ENCODE data around the gene PRC1.
"Not testable (repeated sequence)": the region's sequence is repeated elsewhere in the genome, so short reads cannot be mapped to it uniquely, and the experiment has no call there.

Gene PRC1

GRCh38 chr15:90934949-90935751 is 59.2 kb downstream of the PRC1 start, which contains the start of gene UNC45A:
TSS of gene UNC45A (plus strand) at chr15:90935285. CDS start at chr15:90935325, 40 bp downstream.
- peak; percentile 90 to 96 for DNase-seq (ENCODE audit: low read depth in 2 of 2)

- peak; percentile 49 to 67 for DNase-seq (ENCODE audit: low read depth in 2 of 2)
Observed at GRCh38 chr15:90934256-90934948, 59.9 kb downstream of the PRC1 start.

DNA sequence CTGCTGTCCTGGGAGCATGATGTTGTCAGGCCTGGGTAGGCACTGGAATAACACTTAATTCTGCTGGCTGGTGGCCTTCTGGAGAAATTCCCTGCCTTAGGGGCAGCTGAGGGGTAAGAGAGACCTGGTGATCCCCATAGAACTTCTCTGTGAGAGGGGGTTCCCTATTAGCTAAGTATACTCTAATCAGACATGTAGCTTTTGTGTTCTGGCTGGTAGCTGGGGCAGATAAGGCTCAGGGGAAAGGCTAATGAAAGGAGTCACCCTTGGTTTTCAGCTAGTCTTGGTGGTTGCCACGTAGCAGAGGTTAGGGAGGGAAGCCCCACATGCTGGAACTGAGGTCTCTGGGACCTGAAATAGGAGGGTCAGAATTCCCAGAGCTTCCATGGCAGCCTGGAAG is 61.0 kb downstream of the PRC1 start:
- no peak for DNase-seq (ENCODE audit: low read depth in 2 of 2)

DNA sequence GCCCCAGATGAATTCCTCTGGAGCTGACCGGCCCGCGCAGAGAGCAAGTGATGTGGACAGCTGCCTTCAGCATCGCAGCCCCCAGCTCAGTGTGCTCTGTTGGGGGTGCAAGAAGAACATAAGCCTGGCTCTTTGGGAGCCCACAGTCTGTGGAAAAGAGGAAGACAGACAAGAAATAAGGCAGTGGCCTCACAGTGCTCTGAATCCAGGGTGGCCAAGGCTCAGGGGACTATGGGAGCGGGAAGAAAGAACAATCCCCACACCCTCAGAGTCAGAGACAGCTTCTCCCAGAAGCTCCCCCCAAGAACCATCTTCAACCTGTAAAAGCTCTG is 61.7 kb downstream of the PRC1 start:
- no peak for DNase-seq (ENCODE audit: low read depth in 2 of 2)

GRCh38 chr15:90931828-90932659 is 62.3 kb downstream of the PRC1 start, which contains the start of gene HDDC3:
TSS of gene HDDC3 (minus strand) at chr15:90932549. CDS start at chr15:90932540, 9 bp downstream.
- peak; percentile 79 to 89 for DNase-seq (ENCODE audit: low read depth in 2 of 2)

DNA sequence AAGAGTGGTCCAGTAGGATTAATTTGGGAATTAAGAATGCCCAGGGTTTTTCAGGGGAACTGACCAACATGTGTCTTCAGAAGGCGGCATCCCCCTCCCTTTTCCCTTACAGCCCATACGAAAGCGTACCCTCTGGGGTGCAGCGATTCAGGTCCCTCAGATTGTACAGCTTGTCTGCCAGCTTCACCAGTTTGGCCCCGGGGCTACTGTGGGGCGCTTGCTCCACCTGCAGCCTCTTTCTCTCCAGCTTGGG is 62.8 kb downstream of the PRC1 start:
- DNase-seq (ENCODE audit: low read depth in 2 of 2): no peak

- no peak for DNase-seq (ENCODE audit: low read depth in 2 of 2)
Observed at GRCh38 chr15:90930861-90931574, 63.3 kb downstream of the PRC1 start.

DNA sequence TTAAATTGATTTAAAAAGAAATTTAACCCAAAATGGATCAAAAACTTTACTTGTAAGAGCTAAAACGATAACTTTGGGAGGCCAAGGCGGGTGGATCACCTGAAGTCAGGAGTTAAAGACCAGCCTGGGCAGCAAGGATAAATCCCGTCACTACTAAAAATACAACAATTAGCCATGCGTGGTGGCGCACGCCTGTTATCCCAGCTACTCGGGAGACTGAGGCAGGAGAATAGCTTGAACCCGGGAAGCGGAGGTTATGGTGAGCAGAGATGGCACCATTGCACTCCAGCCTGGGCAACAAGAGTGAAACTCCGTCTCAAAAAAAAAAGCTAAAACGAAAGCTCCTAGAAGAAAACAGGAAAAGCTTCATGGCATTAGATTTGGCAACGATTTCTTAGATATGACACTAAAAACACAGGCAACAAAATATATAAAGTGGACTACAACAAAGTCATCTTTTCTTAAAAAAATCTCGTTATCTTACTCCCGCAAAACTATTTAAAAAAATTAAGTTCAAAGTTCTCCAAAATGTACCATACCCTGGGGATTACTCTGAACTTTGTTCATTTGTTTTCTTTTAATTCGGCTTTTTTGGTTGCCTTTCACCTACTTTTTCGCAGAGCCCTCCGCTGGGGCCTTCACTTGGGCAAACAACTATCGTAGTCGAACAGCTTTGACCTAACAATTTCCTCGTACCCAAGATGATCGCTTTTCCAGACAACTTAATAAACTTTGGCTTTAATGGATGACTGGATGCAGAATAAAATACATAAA is 64.9 kb downstream of the PRC1 start:
- DNase-seq (ENCODE audit: low read depth in 2 of 2): no peak

DNA sequence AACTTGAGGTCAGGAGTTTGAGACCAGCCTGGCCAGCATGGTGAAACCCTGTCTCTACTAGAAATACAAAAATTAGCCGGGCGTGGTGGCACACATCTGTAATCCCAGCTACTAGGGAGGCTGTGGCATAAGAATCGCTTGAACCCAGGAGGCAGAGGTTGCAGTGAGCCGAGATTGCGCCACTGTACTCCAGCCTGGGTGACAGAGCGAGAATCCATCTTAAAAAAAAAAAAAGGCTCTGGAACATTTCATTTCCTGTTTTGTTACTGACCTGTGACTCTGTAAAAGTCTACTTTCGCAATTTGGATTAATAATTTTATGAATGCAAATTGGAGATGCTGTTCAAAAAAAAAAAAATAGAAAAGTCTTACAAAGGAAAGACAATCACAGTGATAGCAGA is 66.2 kb downstream of the PRC1 start:
- DNase-seq (ENCODE audit: low read depth in 2 of 2): not testable (repeated sequence)

- not testable (repeated sequence) for DNase-seq (ENCODE audit: low read depth in 2 of 2)
Observed at GRCh38 chr15:90926766-90927165, 67.6 kb downstream of the PRC1 start.

DNA sequence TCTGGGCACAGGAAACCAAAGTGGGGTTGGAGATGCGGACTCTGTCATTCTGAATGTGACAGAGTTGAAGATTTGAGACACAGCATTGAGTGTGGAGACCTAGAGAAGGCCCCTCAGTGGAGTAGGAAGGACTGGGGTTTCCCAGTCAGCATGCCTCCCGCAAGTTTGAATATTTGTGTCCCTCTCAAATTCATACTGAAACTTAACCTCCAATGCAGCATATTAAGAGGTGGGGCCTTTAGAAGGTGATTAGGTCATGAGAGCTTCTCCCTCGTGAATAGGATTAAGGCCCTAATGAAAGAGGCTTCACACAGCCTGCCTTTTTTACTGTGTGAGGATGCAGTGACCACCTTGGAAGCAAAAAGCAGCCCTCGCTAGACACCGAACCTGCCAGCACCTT is 70.0 kb downstream of the PRC1 start:
- no peak for DNase-seq (ENCODE audit: low read depth in 2 of 2)

GRCh38 chr15:90922712-90923322 is 71.5 kb downstream of the PRC1 start:
- DNase-seq (ENCODE audit: low read depth in 2 of 2): not testable (repeated sequence)

DNA sequence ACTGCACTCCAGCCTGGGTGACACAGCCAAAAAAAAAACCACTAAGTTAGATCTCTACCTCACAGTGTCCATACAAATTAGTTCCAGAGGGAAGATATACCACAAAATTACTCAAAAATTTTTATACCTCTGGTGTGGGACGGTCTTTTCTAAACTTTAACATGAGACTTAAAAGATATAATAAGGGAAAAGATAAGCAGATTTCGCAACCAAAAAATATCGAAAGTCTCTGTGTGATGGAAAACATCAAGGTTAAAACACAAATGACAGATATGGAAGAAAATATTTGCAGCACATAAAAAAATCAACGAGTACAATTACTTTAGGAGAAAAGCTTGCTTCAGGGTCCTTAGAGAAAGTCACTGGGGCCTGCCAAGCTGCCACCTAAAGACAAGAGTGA is 72.4 kb downstream of the PRC1 start:
- no peak for DNase-seq (ENCODE audit: low read depth in 2 of 2)

GRCh38 chr15:90918835-90919234 is 75.5 kb downstream of the PRC1 start:
- DNase-seq (ENCODE audit: low read depth in 2 of 2): no peak

GRCh38 chr15:90918034-90918788 is 76.1 kb downstream of the PRC1 start:
- DNase-seq (ENCODE audit: low read depth in 2 of 2): no peak

DNA sequence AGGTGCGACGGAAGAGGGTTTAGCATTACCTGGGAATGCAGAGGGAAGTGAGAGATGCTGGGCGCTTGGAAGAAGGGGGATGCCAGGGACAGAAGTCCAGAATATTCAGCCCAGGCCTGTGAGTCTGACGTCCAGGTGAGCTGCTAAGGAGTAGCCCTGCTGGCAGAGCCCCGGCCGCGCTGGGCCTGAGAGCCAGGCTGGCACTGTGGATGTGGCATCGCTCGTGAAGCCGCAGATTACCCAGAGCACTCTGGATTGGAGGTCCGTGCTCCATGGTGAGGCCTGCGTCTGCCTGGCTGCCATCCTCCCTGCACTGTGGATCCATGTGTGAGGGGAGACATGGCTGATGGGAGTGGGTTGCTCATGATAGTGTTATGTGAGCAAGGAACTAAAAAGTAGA is 76.8 kb downstream of the PRC1 start:
- DNase-seq (ENCODE audit: low read depth in 2 of 2): no peak

DNA sequence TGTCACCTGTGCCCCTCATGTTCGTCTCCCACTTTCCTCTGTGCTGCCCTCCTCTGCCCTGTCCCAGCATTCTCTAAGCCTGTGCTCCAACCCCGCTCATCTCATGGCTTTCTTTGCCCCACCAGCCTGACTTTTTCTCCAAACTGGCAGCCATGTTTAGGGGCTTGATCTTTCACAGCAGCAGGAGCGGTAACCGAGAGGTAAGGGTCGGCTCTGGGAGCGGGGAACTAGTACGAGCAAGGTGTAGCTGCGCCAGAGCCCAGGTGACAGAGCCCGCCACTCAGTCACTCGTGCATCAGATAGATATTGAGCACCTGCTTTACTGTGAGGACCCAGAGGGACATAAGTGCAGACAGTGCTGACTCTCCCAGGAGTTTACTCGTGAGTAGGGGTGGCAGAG is 77.9 kb downstream of the PRC1 start:
- no peak for DNase-seq (ENCODE audit: low read depth in 2 of 2)

All from stimulated activated CD8-positive, alpha-beta memory T cell treated with anti-CD3 and anti-CD28 coated beads, Interleukin-7, amount 100 ng/mL, for 1 hour (primary cell).